ENCODE data around the gene FCRL3. TPM values are rescaled to one million over a fixed set of nuclear protein-coding genes. Genes with fewer than 3 reads are reported as not detected.

Gene FCRL3
- total RNA-seq, 1 donor from 2014 or later = not detected

DNA sequence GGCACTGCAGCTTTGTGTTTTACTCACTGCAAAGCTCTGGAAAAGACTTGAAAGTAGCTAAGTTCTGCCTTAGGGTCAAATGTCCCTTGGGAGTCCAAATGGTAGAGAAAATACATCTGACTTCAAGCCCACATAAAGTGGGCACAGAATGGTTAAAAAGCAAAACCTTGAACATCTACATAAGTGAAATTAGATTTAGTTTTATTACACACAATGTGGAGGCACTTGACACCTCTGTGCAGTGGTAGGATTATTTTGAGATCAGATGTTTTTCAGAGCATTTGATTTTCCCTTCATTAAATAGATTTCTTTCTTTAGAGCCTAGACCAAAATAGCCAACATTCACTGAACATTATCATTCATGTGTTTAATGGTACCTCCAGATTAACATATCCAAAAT is 11.2 kb upstream of the FCRL3 start:
- Mint-ChIP-seq H3K4me3 (no peak overlapping the region), H3K4me1 (no peaks in the 10 kb centered on the region), H3K36me3 (no peaks in the 10 kb centered on the region), H3K27ac (no peak overlapping the region), H3K9me3 (no peaks in the 10 kb centered on the region), H3K27me3 (ENCODE audit: low read depth) (peaks cover 23% of the 10 kb centered on the region)
- no peak for DNase-seq (ENCODE audit: low spot score in 2 of 2, unreplicated experiment in 2 of 2)
- TF ChIP-seq, protein P1, sequence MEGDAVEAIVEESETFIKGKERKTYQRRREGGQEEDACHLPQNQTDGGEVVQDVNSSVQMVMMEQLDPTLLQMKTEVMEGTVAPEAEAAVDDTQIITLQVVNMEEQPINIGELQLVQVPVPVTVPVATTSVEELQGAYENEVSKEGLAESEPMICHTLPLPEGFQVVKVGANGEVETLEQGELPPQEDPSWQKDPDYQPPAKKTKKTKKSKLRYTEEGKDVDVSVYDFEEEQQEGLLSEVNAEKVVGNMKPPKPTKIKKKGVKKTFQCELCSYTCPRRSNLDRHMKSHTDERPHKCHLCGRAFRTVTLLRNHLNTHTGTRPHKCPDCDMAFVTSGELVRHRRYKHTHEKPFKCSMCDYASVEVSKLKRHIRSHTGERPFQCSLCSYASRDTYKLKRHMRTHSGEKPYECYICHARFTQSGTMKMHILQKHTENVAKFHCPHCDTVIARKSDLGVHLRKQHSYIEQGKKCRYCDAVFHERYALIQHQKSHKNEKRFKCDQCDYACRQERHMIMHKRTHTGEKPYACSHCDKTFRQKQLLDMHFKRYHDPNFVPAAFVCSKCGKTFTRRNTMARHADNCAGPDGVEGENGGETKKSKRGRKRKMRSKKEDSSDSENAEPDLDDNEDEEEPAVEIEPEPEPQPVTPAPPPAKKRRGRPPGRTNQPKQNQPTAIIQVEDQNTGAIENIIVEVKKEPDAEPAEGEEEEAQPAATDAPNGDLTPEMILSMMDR (IDR thresholded peaks at IDR 0.05; ENCODE audit: unreplicated experiment) = no peak

GRCh38 chr1:157704878-157705277 is 4.3 kb upstream of the FCRL3 start:
- Mint-ChIP-seq H3K4me1 (no peaks in the 10 kb centered on the region), H3K4me3 (no peak overlapping the region), H3K27ac (no peak overlapping the region)

GRCh38 chr1:157703981-157704380 is 3.4 kb upstream of the FCRL3 start:
- Mint-ChIP-seq H3K27ac (no peak overlapping the region), H3K36me3 (no peaks in the 10 kb centered on the region), H3K9me3 (no peaks in the 10 kb centered on the region), H3K27me3 (ENCODE audit: low read depth) (peaks cover 53% of the 10 kb centered on the region), H3K4me3 (no peak overlapping the region), H3K4me1 (no peaks in the 10 kb centered on the region)
- TF ChIP-seq, protein P1 (IDR thresholded peaks at IDR 0.05; ENCODE audit: unreplicated experiment) = no peak
- DNase-seq (ENCODE audit: low spot score in 2 of 2, unreplicated experiment in 2 of 2) = no peak

More at GRCh38 chr1:157704878-157705277, 4.3 kb upstream of the FCRL3 start:
- Mint-ChIP-seq H3K36me3 (no peaks in the 10 kb centered on the region), H3K9me3 (no peaks in the 10 kb centered on the region), H3K27me3 (ENCODE audit: low read depth) (peaks cover 53% of the 10 kb centered on the region)
- DNase-seq (ENCODE audit: low spot score in 2 of 2, unreplicated experiment in 2 of 2) = no peak
- TF ChIP-seq, protein P1 (IDR thresholded peaks at IDR 0.05; ENCODE audit: unreplicated experiment) = no peak

DNA sequence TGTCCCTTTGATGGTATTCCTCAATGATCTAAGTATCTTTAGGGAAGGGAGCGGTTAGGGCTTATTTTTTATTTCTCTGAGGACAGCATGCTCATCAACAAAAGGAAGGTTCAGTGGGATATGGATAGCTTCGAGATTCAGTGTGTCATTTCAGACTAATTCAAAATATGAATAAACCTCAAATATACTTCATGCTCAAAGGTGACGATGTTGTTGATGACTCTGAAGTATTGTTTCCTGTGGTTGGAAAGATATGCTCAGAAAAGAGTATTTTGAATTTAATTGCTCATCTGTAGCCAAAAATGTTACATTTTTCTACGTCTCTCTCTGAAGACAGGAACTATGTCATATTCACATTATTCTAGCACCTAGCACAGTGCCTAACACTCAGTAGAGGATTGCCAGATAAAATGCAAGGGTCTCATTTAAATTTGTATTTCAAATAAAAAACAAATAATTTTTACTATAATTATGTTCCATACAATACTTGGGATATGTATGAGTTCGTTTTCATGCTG is 1.8 kb upstream of the FCRL3 start:
- TF ChIP-seq, protein P1 (IDR thresholded peaks at IDR 0.05; ENCODE audit: unreplicated experiment) = no peak
- no peaks in the 10 kb centered on the region for H3K9me3 Mint-ChIP-seq
- peaks cover 61% of the 10 kb centered on the region for H3K27me3 Mint-ChIP-seq (ENCODE audit: low read depth)
- H3K27ac Mint-ChIP-seq = no peak overlapping the region
- H3K4me1 Mint-ChIP-seq = no peaks in the 10 kb centered on the region
- H3K36me3 Mint-ChIP-seq = no peaks in the 10 kb centered on the region
- DNase-seq (ENCODE audit: low spot score in 2 of 2, unreplicated experiment in 2 of 2) = no peak
- H3K4me3 Mint-ChIP-seq = no peak overlapping the region

DNA sequence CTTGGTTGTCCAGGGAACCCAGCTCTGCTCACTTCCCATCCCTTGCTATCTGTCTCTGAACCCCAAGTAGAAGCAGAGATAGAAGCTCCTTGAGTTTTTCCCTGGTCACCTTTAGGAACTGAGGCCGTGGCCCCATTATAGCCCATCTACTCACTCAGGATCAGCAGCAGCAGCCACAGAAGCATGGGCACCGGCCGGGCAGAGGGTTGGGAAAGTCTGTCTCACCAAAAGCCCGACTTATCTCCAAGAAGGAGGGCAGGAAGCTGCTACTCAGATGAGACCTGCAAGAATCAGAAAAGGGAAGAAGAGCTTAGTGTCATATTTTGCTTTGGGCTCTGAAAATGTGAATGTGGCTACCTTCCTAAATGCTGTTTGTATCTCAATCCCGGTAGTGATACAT is 264 bp downstream of the FCRL3 start:
- Mint-ChIP-seq H3K9me3 (no peaks in the 10 kb centered on the region), H3K27ac (no peak overlapping the region), H3K36me3 (no peaks in the 10 kb centered on the region), H3K4me3 (no peak overlapping the region), H3K27me3 (ENCODE audit: low read depth) (peaks cover 56% of the 10 kb centered on the region), H3K4me1 (no peaks in the 10 kb centered on the region)
- TF ChIP-seq, protein P1 (IDR thresholded peaks at IDR 0.05; ENCODE audit: unreplicated experiment) = no peak
- DNase-seq (ENCODE audit: low spot score in 2 of 2, unreplicated experiment in 2 of 2) = no peak

Measured in mesothelial cell of epicardium (in vitro differentiated cells).